Activated CD8-positive, alpha-beta memory T cell treated with anti-CD3 and anti-CD28 coated beads for 36 hours (primary cell): ENCODE measurements around the gene HK1. TPM values are rescaled to one million over a fixed set of nuclear protein-coding genes. Genes with fewer than 3 reads are reported as not detected.

ENCODE experiments used
- CTCF ChIA-PET: fragments of 350-600 bp; sonication (Branson Sonifier 250); formaldehyde crosslinking; loops from one replicate; lab custom pipeline; 2021; ENCODE audit warnings: antibody characterized with exemption; lab: Charles Lee
- POLR2A ChIA-PET: fragments of 350-600 bp; sonication (Branson Sonifier 250); formaldehyde crosslinking; loops from one replicate; lab custom pipeline; 2021; ENCODE audit warnings: antibody characterized with exemption; lab: Charles Lee
- total RNA-seq, 2 experiments: library from RNA; stranded (reverse); gene quantifications; one replicate each; pipeline ENCODE4 v1.2.3, GENCODE V29; 2021

The HK1 gene
- total RNA-seq, 2 experiments from 2014 or later, result 238 TPM

DNA sequence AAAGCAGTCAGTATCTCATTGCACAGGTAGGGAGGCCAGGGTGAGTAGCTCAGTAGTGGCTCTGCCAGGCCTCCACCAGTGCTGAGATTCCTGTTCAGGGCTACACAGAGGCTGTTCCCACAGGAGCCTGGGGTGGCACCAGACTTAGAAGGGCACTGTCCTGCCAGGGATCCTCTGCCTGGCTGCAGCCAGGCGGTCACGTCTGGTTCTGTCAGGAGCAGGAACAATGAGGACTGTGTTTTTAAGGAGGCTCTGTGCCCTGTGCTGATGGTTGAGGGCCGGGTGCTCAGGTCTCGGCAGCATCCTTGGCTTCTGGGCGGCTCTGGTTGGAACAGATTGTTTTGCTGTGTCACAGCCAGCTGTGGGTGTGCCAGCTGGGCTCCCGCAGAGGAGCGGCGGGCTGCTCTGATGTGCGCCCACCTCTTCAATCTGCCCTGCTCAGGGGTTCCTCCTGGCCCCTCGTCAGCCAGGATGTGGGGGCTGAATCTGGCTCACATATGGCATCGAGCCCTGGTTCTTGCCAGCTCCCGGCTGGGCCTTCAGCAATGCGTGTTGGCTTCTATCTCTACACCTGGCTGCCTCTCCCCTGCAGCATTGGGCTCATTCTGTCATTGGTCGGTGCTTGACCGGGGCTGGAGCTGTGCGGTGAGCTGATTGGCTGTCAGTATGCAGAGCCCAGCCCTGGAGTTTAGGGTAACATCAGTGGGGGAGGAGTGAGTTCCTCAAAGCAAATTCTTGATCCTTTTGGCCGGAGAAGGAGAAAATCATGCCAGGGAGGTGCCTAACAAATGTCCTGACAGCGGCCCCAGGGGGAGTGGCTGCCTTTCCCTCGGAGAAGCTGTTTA is 97.2 kb downstream of the HK1 start:
- CTCF ChIA-PET, result no interaction called here
- POLR2A ChIA-PET, result no interaction called here

DNA sequence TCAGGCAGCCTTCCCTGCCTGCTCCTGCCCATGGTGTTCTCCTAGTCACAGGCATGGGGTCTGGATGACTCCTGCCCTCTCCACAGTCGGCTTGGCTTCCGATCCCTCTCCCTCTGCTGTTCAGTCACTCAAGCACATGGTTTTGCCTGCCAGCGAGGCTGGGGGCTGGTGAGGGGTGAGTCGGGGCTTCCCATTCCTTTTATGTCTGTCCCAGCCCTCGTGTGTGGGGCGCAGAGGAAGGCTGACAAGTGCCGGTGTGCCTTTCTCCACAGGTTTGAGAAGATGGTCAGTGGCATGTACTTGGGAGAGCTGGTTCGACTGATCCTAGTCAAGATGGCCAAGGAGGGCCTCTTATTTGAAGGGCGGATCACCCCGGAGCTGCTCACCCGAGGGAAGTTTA is 98.4 kb downstream of the HK1 start:
- ChIA-PET CTCF (no interaction called here), POLR2A (no interaction called here)

DNA sequence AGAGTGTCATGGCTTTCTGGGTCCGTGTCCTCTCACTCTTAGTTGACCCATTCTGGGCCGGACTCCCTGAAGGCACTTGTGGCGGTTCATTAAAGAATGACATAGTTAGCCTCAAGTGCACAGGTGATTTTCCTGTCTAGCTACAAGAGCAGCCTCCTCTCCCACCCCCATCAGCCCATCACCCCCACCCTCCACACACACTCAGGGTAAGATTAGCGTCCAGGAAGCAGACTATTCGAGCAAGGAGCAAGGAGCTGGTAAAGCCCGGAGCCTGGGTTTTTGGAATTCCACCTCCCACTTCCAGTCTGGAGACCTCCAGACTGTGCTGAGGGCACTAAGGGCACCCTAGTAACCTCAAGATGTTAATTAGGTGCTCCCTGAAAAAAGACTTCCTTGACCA is 98.9 kb downstream of the HK1 start:
- POLR2A ChIA-PET, result interaction anchor here (0.7 to 0.8 kb wide), 2 partner anchors 14 to 147 kb away, joined by 4 to 7 read pairs; no protein-coding TSS in a partner anchor
- CTCF ChIA-PET, result no interaction called here

DNA sequence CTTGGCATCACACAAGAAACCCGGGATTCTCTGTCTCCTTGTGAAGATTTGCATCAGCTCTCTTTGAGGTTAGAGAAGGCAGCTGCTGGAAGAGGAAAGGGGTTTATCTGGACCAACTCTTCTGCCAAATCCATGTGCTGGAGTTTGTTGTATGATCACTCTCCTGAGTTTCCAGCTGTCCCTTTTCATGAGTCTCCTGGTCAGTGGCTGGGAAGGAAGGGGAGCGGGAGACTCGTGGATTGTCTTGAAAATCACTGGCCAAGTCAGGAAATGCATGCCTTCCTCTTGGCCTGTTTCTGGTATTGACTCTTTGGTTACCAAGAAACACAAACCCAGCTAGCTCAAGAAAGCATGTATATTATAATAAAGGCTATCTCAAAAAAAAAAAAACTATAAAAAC is 99.6 kb downstream of the HK1 start:
- CTCF ChIA-PET, result no interaction called here
- POLR2A ChIA-PET, result interaction anchor here (0.6 to 0.8 kb wide), 4 partner anchors 13 to 957 kb away, joined by 3 to 7 read pairs (median 4); no protein-coding TSS in a partner anchor

GRCh38 chr10:69379800-69380199 is 101.5 kb downstream of the HK1 start:
- ChIA-PET CTCF (interaction anchor here (1.7 kb wide), 1 partner anchor 11 kb away, joined by 3 read pairs; no protein-coding TSS in a partner anchor), POLR2A (no interaction called here)

- ChIA-PET CTCF (interaction anchor here (1.0 kb wide), 1 partner anchor 9 kb away, joined by 3 read pairs; no protein-coding TSS in a partner anchor), POLR2A (no interaction called here)
Measured at GRCh38 chr10:69382382-69383117, 104.3 kb downstream of the HK1 start.

DNA sequence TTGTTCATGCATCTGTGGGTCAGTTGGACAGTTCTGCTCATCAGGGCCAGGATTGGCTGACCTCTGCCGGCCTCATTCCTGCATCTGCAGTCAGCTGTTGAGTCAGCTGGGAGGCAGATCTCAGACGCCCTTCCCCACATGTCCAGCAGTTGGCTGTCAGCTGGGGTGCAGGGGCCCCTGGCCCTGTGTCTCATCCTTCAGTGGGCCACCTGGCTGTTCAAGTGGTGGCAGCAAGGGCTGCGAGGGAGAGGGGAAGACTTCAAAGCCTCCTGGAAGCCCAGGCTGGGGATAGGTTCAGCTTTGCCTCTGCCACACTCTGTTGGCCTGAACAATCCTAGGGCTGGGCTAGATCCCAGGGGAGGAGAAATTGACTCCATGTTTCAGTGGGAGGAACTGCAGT is 105.3 kb downstream of the HK1 start:
- POLR2A ChIA-PET, result no interaction called here
- CTCF ChIA-PET, result interaction anchor here (1.0 kb wide), 1 partner anchor 8 kb away, joined by 3 read pairs; no protein-coding TSS in a partner anchor

DNA sequence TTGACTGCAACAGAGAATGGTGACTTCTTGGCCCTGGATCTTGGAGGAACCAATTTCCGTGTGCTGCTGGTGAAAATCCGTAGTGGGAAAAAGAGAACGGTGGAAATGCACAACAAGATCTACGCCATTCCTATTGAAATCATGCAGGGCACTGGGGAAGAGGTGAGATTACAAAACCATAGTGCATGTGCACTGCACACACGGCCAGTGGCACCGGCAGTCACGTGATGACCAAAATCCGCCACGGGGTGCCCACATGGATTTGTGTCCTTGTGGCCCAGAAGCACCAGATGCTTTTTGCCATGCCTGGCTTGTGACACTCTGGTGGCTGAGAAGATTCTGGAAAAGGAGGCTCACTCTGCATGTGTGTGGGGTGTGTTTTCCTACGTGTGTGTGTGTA is 106.0 kb downstream of the HK1 start:
- CTCF ChIA-PET, result no interaction called here
- POLR2A ChIA-PET, result no interaction called here

DNA sequence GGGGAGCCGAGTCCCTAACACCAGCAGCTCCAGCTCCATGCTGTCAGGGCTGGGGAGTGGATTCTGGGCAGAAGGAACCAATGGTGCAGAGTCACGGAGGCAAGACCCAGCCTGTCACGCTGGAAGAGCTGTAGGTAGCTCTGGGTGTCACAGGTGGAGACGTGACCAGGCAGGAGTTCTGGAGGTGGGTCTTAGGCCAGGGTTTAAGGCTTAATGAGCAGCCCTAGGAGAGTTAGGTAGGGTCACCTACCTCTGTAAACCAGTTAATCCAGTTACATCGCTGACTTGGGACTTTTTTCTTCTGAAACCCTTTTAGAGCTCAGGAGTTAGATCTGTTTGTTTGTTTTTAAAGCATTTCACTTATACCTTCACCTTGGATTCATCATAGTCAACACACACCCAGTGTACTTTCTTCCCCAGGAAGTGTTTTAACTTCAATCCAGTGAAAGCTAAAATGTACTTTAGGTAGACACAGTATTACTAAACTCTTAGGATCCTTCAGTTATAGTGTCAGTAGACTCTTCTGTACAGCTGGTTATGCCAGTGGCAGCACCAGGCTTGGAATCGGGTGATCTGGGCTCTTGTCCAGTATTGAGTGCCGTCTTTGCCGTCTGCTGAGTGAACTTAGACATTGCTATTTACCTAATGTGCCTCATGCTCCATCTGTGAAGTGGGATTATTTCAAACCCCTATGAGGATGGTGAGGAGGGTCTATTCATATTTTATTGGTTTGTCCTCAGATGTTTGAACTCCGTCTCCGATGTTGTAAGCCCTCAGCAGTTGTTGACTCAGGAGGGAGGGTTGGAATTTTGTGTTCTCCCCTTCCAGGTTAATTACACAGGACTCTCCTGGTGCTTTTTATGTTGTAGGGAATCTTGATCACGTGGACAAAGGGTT is 107.4 kb downstream of the HK1 start:
- POLR2A ChIA-PET, result no interaction called here
- CTCF ChIA-PET, result no interaction called here

DNA sequence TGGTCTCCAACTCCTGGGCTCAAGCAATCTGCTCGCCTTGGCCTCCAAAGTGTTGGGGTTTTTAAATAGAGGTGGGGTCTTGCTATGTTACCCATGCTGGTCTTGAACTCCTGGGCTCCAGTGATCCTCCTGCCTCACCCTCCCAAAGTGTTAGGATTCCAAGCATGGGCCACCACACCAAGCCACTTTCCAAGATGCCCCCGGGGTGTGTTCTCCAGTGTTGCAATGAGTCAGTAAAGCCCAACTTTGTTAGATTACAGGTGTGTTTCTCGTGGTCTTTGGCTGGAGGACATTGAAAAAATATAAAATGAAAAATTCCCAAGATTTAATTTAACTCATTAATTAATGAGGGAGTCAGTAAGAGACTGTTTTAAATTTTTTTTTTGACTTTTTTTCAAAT is 109.2 kb downstream of the HK1 start:
- CTCF ChIA-PET, result no interaction called here
- POLR2A ChIA-PET, result no interaction called here

DNA sequence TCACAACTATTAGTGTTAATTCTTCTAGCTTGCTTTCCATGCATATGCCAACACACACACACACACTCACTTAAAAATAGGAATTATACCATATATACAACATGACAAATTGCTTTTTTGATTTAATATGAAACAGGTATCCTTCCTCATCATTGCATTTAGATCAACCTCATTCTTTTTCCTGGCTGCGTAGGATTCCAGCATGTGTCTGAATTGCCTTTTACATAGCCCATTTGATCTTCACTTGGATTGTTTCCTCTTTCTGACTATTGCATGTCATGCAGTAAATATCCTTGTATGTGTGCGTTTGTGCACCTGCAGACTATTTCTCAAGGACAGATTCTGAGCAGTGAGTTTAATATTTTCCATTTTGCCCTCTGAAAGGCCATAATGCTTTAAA is 110.2 kb downstream of the HK1 start:
- CTCF ChIA-PET, result no interaction called here
- POLR2A ChIA-PET, result no interaction called here

GRCh38 chr10:69389827-69390490 is 111.7 kb downstream of the HK1 start:
- ChIA-PET CTCF (interaction anchor here (1.1 to 2.0 kb wide), 6 partner anchors 9 to 154 kb away, joined by 3 to 11 read pairs (median 3); no protein-coding TSS in a partner anchor), POLR2A (no interaction called here)

GRCh38 chr10:69391158-69391557 is 112.9 kb downstream of the HK1 start:
- ChIA-PET CTCF (interaction anchor here (0.9 to 2.0 kb wide), 6 partner anchors 8 to 152 kb away, joined by 3 to 11 read pairs (median 3); no protein-coding TSS in a partner anchor), POLR2A (interaction anchor here (0.5 kb wide), 1 partner anchor 13 kb away, joined by 4 read pairs; no protein-coding TSS in a partner anchor)

DNA sequence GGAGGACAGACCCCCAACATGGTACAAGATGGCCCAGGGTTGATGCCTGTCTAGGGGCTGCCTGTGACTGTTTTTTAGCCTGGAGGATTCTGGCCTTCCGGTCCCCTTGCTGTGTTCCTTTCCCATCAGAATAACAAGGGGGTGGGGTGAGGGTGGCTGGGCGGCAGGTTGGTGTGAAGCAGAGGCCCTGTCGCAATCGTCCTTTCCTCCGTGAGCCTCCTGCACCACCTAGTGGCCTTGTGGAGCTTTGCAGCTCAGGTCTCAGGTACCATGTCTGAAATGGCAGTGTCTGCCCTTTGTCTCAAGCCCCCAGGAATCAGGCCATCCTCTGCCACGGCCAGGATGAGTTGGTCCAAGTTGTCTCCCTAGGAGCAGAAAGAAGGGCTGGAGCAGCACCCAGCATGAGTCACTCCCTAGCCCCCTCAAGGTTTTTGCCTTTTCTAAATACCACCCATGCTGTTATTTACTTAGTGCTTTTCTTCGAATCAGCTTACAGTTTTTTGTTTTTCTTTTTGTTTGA is 114.2 kb downstream of the HK1 start:
- ChIA-PET POLR2A (interaction anchor here (1.2 kb wide), 1 partner anchor 16 kb away, joined by 5 read pairs; no protein-coding TSS in a partner anchor), CTCF (interaction anchor here (0.9 to 2.8 kb wide), 12 partner anchors 11 to 422 kb away, joined by 3 to 33 read pairs (median 4); no protein-coding TSS in a partner anchor)

DNA sequence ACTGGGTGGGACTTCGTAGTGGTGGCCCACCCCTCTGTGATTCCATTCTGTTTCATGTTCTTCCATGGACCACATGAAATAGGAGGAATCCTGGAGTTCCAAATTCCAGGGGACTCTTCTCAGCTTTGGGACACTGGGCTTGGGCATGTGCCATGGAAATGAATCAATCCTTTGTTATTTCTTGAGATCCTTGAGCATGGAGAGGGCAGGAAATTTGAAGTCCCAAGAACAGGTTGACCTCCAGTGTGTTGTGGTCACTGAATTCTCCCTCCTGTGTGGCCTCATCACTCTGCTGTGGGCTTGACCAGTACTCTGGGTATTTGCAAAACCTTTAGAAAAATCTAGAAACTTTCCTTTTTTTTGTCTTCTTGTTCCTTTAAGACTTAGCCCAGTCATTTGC is 115.7 kb downstream of the HK1 start:
- ChIA-PET CTCF (interaction anchor here (1.3 to 2.8 kb wide), 4 partner anchors 14 to 189 kb away, joined by 3 to 33 read pairs (median 9); no protein-coding TSS in a partner anchor), POLR2A (no interaction called here)

DNA sequence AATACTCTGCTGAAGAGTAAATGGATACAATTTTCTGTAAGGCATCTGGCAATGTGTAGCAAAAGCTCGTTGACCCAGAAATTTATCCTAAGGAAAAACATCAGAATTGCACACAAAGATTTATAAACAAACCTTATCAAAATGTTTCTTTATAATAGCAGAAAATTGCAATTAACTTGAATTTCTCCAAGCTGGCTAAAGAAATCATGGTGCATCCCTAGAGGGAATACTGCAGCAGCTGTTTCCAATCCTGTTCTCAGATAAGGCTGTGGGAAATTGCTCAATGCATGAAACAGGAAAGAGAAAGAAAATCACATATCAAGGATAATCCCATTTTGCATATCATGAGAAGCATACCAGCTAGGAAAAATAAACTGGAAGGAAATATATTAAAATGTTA is 119.7 kb downstream of the HK1 start:
- CTCF ChIA-PET, result interaction anchor here (2.4 kb wide), 1 partner anchor 9 kb away, joined by 8 read pairs; no protein-coding TSS in a partner anchor
- POLR2A ChIA-PET, result no interaction called here

GRCh38 chr10:69398466-69398865 is 120.2 kb downstream of the HK1 start:
- ChIA-PET POLR2A (no interaction called here), CTCF (interaction anchor here (2.4 kb wide), 1 partner anchor 9 kb away, joined by 8 read pairs; no protein-coding TSS in a partner anchor)

GRCh38 chr10:69400936-69401335 is 122.6 kb downstream of the HK1 start:
- POLR2A ChIA-PET, result no interaction called here
- CTCF ChIA-PET, result no interaction called here
